GM19468 (cell line): ENCODE measurements around the gene MRS2.

ENCODE experiments used
- ATAC-seq: cut with Tn5 transposase; IDR thresholded peaks from one replicate; pipeline ENCODE4 v1.9.1; 2021; ENCODE audit warnings: mild to moderate bottlenecking, moderate library complexity, moderate number of reproducible peaks; ENCODE audit not compliant: unreplicated experiment; ENCODE audit errors: extremely low read depth

MRS2 gene

DNA sequence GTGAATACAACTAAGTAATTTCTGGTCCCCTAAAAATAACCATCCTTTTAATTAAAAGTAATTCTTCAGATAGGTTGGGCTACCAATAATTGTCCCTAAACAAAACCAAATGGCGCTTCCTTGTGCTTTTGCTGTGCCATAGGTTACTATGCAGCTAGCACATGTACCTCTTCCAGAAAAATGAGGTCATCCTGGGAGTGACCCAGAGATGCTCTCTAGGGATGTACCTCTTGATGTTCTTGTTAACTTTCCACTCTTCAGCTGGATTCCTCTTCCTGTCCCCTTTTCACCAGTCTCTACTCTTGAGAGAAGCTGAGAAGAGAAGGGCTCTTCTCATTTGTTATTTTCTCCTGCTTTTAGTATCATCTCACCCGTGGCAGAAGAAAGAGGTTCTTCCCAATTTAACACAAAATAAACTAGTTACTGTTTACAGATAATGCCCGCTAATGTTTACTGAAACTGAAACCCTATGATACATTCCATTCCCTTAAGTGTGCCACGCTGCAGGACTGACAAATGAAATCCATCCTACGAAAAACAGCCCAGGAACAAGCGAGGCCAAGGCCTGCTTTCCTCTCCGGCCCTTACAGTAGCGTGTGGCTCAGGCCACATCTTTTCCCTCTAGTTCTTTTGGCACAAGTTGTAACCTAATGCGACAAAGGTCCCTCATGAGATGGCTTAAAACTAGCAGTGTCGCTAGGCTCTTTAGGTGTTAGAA lies 24.2 kb downstream of the MRS2 start:
- ATAC-seq, result no peak

- ATAC-seq, result no peak
Measured at GRCh38 chr6:24428615-24429014, 25.9 kb downstream of the MRS2 start.

GRCh38 chr6:24429146-24429545 lies 26.4 kb downstream of the MRS2 start:
- ATAC-seq, result no peak

DNA sequence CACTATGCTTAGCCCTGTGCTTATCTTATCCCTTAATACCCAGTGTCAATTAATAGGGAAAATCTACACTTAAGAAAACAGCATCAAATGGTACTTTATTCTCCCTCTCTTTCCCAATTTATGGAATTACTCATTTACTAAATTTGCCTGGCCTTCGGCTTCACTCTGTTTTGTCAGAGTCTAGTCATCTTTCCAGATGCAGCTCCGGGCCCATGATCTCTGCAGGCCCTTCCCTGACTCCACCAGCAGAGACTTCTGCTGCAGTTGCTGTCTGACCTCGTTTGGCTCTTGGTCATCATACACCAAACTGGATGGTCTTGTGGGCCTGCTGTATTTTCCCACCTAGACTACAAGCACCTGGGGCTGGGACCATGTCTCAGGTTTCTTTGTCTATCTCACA lies 27.4 kb downstream of the MRS2 start:
- ATAC-seq, result no peak

DNA sequence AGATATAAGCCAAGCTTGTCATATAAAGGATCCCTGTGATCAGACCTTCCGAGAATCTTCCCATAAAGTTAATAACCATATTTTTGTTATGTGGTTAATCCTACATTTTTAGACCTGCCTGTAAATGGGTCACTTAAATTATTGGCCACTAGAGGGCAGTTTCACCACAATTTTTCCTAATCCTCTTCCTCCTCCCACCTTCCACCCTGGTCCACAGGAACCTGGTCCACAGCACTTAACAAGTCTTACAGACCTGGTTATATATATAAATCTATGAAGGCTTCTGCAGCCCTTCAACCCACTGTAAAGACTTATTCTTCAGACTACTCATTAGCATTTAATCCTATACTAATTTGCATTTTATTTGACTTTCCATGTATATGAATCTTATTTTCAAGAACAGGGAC lies 28.3 kb downstream of the MRS2 start:
- ATAC-seq, result no peak

DNA sequence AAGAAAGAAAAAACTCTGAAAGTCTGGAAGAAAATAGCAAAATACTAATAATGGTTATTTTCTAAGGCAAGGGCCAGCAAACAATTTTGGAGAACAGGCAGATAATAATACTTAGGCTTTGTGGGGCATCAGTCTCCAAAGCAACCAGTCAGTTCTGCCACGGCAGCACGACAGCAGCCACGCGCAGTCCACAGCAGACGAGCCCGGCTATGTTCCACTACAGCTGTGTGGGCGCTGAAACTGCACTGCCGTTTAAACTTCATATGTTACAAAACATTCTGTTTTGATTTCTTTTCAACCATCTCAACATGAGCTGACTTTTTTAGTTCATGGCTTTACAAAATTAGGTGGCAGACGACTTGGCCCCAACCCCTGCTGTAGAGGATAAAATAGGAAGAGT lies 29.9 kb downstream of the MRS2 start:
- no peak for ATAC-seq

DNA sequence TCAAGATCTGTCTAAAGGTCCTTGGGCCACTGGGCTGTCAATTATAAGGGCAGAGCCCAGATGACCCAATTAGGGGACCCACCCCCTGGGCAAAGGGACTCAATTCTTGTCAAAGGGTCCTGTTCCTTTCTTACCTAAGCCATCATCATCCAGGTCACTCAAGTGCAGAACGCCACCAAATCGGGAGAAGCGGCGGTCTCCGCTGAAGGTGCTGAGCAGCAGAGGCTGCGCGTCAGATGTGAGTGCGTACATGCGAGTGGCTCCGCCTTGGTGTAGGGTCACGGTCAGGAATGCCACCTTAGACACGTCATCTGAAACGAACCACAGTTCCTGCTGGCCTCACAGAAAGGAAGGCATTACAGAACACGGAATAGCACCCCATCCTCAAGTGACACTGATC lies 34.2 kb downstream of the MRS2 start:
- ATAC-seq, result no peak

DNA sequence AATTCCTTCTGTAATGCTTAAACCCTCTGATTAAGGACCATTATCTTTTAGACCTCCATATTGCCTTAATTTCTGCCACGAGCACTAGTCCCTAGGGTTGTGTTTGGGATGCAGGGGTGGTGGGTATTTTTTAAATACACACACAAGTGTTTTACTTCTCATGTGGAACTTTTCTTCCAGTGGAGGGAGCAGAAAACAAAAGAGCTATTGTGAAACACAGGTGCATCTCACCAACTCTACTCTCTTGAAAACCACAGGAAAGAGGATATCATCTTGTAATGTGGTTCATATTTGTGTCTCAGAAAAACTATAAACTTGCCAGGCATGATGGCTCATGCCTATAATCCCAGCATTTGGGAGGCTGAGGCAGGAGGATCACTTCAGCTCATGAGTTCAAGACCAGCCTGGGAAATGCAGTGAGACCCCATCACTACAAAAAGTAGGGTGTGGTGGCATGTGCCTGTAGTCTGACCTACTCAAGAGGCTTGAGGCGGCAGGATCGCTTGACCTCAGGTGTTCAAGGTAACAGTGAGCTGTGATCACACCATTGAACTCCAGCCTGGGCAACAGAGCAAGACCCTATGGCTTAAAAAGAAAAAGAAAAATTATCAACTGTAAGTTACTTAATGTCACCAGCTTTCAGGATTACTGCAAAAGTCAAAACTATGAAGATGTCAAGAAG lies 37.3 kb downstream of the MRS2 start:
- no peak for ATAC-seq

GRCh38 chr6:24440897-24441598 lies 38.3 kb downstream of the MRS2 start:
- ATAC-seq, result no peak

GRCh38 chr6:24441599-24441904 lies 38.8 kb downstream of the MRS2 start:
- ATAC-seq, result no peak

DNA sequence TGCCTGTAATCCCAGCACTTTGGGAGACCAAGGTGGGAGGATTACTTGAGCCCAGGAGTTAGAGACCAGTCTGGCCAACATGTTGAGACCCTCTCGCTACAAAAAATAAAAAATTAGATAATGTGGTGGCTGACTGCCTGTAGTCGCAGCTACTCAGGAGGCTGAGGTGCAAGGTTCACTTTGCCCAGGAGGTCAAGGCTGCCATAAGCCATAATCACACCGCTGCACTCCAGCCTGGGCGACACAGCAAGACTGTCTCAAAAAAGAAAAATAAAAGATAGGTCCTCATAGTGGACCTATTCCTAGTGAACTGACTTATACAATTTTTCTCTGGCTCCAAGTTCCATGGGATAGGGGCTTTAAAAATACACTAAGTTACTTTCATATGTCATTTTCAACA lies 41.9 kb downstream of the MRS2 start:
- ATAC-seq, result no peak

GRCh38 chr6:24445704-24446103 lies 43.0 kb downstream of the MRS2 start:
- ATAC-seq, result no peak

- no peak for ATAC-seq
Measured at GRCh38 chr6:24446670-24447069, 43.9 kb downstream of the MRS2 start.

- ATAC-seq, result no peak
Measured at GRCh38 chr6:24448396-24448795, 45.7 kb downstream of the MRS2 start.

GRCh38 chr6:24448828-24449525 lies 46.2 kb downstream of the MRS2 start:
- no peak for ATAC-seq

DNA sequence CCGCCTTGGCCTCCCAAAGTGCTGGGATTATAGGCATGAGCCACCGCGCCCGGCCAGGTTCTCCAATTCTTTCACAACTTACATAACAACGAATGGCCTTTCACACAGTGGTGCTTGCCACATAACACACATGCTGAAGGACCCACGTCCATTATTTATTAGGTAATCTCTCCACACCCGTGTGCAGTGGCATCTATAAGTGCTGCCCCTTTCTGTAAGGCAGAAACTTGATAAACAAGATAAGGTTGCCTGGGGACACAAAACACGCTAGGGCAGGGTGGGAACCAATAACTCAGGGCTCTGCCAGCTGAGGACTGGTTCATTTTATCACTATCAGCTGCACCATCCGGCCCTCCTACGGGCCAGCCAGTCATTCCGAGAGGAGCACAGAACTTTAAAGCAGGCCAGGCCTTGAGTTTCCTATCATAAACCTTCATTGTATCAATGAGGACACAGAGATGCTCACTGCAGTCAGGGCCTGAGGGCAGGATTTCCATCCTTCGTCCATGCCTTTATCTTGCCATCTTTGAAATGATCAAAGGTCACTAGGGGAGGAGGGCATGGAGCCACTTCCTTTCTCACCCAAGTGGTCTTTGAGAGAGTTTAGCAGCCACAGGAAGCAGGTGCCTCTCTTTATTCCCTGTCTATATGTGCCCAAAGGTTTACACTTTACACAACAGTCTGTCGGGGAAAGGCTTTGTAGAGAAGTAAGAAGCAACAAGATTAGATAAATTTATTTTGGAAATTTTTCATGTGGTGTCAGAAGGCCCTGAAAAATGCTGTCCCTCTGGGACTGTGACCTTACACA lies 49.0 kb downstream of the MRS2 start:
- no peak for ATAC-seq

- no peak for ATAC-seq
Measured at GRCh38 chr6:24453921-24454320, 51.2 kb downstream of the MRS2 start.

DNA sequence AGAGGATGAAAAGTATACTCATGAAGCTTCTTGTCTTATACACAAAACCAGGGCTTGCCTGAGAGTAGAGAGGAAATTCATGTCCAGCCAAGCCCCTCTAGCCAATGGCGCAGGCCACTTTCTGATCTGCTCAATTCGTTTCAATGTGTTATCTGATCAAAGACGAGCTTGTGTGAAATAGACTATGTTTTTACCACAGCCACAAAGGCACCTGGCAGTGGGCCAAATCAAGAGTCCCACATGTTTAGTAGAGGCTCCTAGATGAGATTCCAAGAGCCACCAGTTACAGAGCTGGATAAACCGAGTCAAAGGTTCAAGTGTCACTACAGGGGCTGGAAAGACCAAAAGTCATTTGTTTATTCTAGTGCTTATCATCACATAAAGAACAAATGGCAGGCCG lies 51.7 kb downstream of the MRS2 start:
- ATAC-seq, result no peak

DNA sequence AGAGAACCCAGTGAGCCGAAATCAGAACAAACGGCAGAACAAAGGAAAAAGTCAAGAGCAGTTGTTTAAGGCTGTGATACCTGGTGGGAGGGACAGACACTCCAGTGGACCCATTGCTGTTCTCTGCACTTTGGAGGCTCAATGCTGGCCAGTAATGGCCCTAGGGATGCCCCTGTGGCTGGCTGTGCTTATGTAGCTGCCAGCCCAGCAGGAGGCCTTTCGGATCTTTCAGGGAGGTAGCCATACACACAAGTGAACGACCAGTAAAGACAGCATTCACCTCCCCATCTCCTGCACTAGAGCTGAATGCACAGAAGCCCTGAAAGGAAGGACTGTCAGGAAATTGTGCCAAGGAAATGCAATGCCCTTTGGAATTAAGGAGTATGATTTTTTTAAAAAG lies 52.3 kb downstream of the MRS2 start:
- no peak for ATAC-seq

DNA sequence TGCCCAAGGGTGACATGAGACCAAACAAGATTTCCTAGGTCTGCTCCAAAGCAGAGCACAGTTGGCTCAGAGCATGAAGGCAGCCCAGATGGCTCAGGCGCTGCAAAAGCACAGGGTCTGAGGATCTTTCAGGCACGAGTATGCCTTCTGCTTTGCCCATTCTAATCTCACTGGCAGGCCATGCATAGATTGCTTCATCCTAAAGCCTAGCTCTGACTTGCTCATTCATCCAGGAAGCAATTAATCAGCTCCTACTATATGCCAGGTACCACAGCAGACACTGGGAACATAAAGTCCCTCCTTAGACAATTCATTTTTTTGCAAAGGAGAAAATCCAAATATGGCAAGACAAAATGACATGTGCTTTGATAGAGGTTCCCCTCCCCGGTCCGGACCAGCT lies 55.4 kb downstream of the MRS2 start:
- ATAC-seq, result no peak
